H1 (cell line): Measurements from ENCODE around the gene PTPRD. TPM values are rescaled to one million over a fixed set of nuclear protein-coding genes. Genes with fewer than 3 reads are reported as not detected.

Experiments
- MAX ChIP-seq: IDR thresholded peaks from 2 replicates; pipeline ENCODE4 v1.6.1; 2012; ENCODE audit warnings: inconsistent platforms
- POLR2A ChIP-seq, 2 experiments: IDR thresholded peaks; 1 replicate in 1 of 2; 2 replicates in 1 of 2; pipeline ENCODE4 v1.6.1; 2011; ENCODE audit warnings: low read depth in 2 of 2, low read length in 2 of 2, mild to moderate bottlenecking in 2 of 2; ENCODE audit errors: control extremely low read depth in 1 of 2
- polyA plus RNA-seq, 7 experiments: library from polyadenylated mRNA; depleted of rRNA in 3 of 7; stranded (reverse) in 5 of 7; unstranded in 2 of 7; fragments of >200 nt in 5 of 7; fragments of 200-250 nt in 2 of 7; gene quantifications; 1 replicate in 5 of 7; 2 replicates in 1 of 7; 4 replicates in 1 of 7; pipeline versions ENCODE4 v1.2.1 to v1.2.3, GENCODE V29; 2011 to 2013; ENCODE audit warnings: missing spikeins in 2 of 7, mixed read lengths in 2 of 7
- total RNA-seq: library from RNA; stranded (reverse); fragmentation: NEBNext Ultra II Directional; extraction: Animal tissue kit (Norgen Biotek cat#: 25700); gene quantifications from 2 replicates; pipeline ENCODE4 v1.2.1, GENCODE V29; 2021

Gene PTPRD
- total and polyA plus RNA-seq, 2 of the 8 experiments (the other 6 are each of a cell fraction or from before 2014, with no cell fraction given), result 17.2 to 77.0 TPM

- TF ChIP-seq POLR2A (IDR thresholded peaks at IDR 0.05; ENCODE audit: control extremely low read depth in 1 of 2, low read depth in 2 of 2, low read length in 2 of 2), result 0 out of 3 replicates have a peak, but pooled peaks of 1 of the 2 experiments have one; percentile 24
- peak; percentile 21; the same call in 1 of the 2 replicates for TF ChIP-seq MAX
Measured at GRCh38 chr9:8733131-8733954, 1879.5 kb downstream of the PTPRD start (continued).
